Stimulated activated CD4-positive, alpha-beta T cell treated with anti-CD3 and anti-CD28 coated beads, Interleukin-1b, Interleukin-23, amount 100 ng/mL, for 24 hours (primary cell): ENCODE measurements around the gene RIT2.

ENCODE experiments used
- DNase-seq, 4 experiments: peaks; one replicate each; pipeline ENCODE4 v3.0.0-alpha.2; 2020; ENCODE audit warnings: low read depth in 4 of 4, low spot score in 1 of 4

RIT2 gene

DNA sequence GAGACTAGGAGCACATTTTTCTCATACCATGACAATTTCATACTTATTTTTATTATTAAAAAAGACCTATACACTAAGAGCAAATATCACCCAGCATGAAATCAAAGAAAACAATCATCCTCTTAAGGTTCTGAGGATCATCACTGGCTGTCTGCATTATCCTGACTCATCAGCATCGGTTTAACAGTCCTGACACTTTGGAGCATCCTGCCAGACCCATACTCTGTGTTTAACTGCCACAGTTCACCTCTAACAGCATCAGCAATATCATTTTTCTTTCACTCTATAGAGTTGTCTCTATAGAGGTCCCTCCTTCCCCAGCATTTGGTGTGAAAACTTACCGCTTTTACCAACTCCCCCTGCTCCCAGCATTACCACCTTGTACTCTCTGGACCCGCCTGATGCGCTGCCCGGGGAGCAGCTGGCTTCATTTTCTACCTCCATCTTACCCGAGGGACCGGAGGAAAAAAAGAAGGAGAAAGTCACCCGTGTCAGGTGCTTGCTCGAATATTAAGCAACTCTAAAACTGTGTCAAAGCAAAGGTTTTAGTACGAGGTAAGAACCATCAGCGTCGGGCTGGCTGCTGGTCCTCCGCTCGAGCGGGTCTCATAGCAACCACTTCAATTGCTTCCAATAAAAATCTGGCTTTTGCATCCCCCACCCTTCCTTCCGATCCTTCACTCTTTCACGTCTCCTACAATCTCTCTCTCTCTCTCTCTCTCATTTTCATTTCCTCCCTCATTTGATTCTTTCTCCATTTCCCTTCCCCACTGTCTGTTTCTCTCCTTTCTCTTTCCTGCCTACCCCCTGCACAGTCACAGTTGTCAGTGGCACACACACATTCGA lies at the start of gene RIT2:
RIT2 (minus strand) TSS at position 610 of the 846 bp plus-strand sequence.
- no peak for DNase-seq

DNA sequence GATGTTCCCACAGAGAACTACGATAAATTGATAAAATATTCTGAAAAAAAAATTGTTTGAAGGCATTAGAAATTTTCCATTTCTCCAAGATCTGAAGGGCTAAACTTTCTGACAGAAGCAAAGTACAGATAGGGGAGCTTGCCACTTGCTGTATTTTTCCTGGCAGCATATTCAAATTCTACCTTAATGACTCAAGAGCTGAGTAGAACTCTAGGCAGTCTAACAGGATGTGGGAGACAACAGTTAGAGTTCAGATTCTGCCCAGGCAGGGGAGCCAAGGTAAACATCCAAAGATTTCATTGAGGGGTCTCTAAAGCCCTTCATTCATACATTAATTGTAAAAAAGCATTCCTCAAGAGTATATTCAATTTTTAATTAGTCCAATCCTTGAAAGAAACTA lies 46.0 kb upstream of the RIT2 start:
- DNase-seq: no peak

DNA sequence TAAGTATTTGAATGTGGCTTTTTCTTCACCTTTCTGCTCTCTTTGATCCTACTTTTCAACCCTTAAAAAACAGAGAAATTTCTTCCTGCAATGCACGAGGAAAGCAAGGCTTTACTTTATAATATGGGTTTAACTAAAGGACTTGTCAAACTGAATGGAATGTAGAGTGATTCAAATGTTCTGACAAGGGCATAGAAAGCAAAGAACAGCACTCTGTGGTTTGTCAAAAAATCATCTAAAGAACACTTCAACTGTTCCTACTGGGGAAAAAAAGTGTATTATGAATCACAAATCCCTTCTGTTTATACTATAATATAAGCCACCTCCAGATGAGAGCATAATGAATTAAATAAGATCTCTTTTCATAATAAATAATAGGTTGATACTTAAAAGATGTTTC lies 45.0 kb upstream of the RIT2 start:
- DNase-seq: no peak

DNA sequence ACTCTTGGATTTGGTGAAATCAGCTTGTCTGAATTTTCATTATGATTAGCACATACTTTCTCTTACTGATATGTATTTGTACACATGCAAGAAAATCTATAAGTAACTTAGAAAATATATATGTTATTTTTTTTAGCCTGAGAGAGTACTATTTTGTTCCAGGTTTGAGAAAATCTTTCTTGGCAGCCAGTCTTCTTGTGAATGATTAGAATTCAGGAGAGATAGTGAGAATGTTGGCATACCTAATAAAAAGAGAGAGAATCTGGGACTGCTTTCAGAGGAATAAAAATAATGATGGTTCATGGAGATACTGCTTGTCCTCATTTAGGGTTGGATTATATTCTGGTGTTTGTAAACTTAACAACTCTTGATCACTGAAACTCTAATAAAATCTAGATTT lies 44.4 kb upstream of the RIT2 start:
- no peak for DNase-seq

DNA sequence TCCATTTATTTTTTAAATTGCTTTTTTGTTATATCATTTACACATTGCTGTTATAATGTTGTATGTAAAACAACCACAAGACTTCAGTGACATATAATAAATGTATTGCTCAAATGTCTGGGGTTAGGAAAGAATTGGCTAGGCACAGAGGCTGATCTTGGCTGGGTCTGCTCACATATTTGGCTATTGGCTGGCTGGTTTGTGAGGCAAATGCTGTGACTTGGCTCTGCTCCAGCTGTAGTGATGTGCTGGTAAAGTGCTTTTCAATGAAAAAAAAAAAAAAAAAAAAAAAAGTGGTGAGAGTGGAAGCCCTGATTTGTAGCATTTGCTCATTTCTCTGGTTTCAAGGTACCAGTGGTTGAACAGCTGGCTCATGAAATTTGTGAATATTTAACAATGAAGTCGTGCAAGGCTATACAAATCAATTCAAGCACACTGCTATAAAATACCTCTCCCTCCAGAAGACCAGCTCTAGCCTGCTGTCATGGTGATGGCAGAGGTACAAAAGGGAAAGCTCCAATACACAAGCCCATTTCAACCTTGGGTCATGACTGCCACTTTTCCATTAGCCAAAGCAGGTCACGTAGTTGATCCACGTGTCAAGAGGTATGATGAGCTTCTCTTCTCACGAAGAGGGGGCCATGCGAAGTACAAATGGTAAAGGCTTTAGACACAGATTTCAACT lies 43.7 kb upstream of the RIT2 start:
- no peak for DNase-seq

DNA sequence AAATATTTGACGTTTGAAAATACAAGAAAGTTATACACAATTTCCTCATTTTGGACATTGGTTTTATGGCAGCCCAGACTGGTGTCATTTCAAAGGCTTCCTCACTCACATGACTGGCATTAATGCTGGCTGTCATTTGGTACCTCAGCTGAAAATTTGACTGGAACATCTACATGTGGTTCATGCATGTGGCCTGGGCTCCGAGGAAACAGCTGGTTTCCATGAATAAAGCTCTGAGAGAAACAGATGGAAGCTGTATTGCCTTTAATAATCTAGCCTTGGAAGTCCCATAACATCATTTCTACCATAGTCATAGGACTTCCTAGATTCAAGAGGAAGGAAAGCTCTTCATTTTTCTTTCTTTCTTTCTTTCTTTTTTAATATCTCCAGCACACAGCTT lies 42.9 kb upstream of the RIT2 start:
- no peak for DNase-seq

DNA sequence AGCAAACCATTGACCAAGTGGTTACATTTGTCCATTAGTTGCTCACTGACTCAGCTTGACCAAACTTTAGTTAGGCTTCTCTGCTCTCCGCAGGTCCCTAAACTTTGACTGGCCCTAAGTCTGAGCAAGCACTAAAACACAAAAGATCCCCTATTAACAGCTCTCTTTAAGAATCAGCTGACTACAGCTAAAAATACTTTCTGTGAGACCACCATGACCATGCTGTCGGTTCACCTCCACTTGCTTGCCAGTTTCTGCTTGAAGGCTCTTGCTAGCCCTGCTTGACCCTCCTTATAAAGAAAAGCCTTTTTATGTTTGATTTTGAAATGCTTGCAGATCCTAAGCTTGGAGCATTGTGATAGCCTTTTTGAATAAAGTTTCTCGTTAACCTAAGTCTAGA lies 40.4 kb upstream of the RIT2 start:
- DNase-seq: no peak

DNA sequence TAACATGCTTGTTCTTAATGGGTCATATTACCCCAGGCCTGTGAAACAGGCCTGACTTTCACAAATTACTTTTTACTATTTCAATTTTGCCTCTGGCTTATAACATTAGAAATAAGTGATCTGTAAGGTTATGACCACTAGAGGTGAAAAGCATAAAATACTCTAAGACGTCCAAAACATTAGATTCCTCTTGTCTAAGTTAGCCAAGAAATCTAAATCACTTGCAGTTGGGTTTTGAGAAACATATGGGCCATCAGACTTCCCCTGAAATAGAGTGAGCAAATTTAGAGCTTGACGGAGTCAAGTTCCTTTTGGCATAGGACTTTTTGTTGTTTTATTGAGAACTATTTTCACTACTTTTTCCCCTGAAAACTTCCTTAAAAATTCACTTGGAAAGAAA lies 32.7 kb upstream of the RIT2 start:
- no peak for DNase-seq

DNA sequence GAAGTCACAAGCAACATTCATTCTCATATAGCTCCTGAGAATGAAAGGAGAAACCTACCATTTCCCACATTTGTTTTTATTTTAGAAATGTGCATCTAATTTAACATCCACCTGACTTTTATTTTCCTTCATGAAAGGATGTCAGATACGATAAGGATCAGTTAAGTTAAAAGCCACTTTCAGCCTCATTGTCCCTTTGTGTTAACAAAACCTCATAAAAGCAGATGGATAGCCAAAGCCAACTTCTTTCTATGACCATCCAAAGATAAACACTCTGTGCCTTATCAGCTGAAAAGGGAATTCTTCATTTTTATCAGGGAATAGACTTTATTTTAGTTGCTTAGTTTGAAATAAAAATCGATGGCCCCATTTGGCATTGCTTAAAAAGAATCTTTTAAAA lies 25.7 kb upstream of the RIT2 start:
- no peak for DNase-seq

DNA sequence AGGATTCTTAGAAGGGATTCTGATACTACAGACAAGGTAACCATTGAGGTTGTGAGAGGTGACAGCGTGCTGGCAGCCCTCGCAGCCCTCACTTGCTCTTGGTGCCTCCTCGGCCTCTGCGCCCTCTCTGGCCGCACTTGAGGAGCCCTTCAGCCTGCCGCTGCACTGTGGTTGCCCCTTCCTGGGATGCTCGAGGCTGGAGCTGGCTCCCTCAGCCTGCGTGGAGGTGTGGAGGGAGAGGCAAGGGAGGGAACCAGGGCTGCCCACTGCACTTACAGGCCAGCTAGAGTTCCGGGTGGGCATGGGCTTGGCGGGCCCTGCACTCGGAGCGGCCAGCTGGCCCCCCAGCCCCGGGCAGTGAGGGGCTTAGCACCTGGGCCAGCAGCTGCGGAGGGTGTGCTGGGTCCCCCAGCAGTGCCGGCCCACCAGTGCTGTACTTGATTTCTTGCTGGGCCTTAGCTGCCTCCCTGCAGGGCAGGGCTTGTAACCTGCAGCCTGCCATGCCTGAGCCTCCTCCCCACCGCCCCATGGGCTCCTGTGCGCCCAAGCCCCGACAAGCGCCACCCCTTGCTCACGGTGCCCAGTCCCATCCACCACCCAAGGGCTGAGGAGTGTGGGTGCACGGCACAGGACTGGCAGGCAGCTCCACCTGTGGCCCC lies 23.9 kb upstream of the RIT2 start:
- DNase-seq: no peak

DNA sequence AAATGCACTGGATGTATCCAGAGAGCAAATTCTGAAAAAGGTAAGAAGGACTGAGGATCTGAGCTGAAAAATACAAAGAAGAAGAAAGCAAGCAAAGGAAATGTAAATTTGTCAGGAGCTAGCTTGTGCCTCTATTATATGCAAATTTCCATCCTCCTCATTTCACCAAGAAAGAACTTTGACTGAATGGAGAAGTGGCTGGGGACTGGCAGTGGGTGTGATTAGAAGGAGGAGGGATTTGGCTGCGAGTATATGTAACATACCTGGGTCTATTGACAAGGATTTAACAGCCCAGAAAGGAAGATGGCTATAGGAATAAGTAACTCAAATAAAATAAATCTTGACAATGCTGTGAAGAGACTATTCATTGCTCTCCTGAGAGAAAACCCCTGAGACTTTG lies 19.4 kb upstream of the RIT2 start:
- DNase-seq: no peak

DNA sequence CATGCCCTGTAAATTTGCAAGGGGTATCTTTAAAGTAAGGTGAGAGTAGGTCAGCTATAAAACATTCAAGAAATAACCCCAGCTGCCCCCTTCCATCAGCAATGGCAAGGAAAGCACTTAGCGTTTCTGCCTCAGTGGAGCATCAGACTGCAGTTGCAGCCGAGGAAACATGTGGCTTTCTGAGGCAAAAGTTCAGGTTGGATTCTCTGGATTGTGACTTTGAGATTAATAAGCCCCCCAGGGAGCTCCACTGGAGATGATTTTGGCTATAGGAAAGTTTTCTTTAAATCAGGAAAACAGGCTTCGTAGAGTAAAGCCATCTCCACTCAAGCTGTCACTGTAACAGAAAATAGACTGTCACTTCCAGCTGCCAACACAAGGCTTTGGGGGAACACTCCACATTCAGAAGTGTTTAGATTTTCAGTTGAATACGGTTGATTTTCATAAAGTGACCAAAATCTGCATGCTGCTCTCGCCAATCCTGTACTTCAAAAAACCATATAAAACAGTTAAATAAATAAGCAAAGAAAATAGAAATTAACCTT lies 15.3 kb upstream of the RIT2 start:
- no peak for DNase-seq

DNA sequence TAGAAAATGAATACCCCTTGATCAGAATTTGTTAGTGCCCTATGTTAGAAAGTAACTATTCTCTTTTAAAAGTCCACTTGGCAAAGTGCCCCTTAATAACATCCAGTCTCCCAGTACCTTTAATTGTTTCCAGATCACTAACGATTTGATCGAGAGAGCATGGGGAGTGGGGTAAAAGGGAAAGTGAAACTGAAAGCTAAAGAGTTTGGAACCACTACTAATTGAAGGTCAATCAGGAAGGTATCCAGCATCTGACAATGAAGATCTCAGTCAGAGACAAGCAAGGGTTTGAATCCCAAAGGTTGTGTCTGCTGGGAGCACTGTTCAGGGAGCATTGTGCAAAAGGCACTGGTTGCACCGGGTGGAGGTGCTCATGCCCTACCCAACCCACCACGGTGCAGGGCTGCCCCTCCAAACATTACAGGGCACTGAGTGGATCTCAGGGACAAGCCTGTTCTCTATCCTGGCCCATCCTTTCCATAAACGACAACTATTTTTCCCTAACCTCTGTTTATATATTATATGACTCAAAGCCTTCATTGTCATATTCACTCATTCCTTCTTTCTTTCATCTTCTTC lies 14.6 kb upstream of the RIT2 start:
- no peak for DNase-seq

DNA sequence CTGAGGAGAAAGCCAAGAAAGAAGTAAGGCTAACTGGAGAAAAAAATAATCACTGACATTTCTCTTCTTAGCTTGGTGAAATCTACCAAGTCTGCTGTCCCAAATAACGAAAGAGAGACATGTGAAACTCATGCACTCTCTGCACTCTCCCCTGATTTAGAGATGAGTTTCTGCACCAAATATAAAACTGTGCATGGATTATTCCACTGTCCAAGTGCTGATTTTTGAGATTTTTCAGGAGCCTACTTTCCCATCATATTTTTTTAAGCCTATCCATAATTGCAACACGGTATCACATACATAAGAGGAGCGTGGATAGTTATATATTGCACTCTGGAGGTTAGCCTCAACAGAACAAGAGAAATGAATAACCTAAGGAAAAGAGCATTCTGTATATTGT lies 10.0 kb upstream of the RIT2 start:
- DNase-seq: no peak

DNA sequence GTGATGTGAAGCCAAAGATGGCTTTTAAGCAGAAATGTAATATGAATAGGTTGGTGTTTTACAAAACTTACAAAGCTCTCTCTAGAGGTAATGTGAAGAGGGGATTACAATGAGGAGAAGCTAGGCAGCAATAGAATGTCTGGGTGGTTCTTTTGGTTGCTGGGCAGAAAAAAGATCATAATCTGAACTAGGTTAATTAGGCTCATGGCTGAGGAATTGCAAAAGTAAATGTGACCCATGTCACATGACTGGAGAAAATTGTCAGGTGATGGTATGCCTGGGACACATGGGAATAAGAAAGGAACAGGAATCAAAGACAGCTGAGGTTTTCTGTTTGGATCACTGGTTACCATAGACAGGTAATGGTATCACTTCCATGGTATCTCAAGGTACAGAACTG lies 7.5 kb upstream of the RIT2 start:
- no peak for DNase-seq

DNA sequence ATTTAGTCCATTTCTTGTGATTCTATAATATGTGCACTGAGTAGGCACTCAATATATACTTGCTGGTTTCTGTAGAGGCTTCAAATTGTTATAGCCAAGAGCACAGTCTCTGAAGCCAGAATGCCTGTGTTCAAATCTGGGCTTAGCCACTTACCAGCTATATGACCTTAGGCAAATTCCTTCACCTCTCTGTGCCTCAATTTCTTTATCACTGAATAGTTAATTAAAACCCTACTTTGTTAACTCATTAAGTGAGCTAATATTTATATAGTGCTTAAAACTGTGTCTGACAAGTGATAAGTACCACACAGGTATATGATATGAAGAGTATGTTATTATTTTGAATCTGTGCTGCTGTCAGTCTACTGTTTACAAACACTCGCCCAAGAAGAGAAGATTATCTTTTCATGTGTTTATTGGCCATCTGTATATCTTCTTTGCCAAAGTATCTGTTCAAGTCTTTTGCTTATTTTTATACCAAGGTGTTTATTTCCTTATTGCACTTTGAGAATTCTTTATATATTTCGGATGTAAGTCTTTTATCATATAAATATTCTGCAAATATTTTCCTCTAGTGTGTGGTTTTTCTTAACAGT lies 1.3 kb upstream of the RIT2 start:
- no peak for DNase-seq

DNA sequence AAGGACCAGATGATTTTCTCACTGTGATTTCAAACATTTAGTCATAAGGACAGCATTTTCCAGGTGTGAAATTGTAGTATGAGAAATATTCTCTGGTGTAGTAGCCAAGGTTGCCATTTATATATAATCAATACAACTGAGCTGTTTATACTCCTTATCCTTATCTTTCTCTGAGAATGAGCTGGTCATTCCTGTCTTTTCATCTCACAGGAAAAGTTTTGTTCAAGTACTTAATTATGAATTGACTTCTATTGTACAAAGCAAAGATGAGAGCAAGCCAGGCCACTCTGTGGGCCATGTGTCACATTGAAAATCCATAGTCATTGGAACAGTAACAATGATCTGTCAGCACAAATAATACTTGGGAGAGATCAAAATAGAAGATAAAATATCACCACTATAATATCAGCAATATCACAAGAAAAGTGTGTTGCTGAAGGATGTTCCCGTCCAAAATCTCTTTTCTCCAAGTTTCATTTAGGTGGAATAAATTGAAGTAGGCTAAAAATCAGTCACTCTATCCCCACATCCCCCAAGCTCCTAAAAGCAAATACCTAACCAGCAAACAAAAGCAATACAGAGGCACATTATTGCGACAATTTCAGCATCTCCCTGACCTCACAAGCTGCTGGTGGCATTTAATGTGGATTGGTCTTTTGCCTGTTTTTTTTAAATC lies 2.1 kb downstream of the RIT2 start:
- no peak for DNase-seq

DNA sequence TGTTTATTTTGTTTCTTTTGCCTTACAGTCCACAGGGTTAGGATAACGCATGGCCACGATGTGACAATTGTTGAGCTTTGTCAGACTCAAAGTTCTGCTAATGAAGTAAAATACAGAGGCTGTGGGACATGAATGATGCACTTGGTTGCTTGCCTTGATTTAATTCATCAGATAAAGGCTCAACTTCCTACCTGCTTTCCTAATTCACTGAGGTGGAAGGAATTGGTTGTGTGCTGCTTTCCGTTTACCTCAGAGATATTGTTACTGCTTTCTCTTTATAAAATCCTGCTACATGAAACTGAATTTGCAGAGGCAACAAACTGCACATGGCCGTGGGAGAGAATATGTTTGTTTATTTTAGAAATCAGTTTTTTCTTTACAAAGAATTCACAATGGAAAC lies 6.6 kb downstream of the RIT2 start:
- DNase-seq: no peak

DNA sequence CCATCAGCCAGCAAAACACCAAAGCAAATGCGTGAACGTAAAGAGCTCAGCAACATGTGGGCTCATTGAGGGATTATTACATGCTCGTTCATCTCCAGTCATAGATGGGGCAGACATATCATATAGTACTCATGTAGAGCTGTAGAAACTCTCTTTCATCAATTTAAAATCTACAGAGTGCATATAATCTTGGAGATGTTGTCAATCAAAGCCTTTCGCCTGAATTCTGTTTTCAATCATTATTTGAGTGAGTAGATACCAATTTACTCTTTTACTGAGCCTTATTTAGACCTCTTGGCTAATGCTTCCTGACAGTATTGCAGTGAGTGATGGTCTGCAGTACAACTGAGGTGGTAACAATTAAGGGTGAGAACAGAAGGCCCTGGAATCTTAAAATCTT lies 7.0 kb downstream of the RIT2 start:
- DNase-seq: no peak

DNA sequence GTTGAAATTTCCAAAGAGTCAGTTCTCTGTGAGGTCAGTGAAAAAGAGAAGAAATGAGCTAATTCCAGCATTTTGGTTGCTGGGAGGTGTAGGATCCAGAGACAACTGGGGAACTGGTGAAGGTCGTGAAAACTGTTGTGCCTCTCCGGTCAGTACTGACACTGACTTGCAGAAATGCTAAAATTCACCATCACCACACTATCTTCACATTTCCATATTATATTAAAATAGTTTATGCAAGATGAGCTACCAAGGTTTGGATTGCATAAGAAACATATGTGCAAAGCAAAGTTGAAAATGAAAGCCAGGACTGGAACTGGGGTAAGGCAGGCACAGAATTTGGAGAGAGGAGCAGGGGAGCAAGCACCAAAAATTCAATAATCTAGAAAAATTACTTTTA lies 21.8 kb downstream of the RIT2 start:
- no peak for DNase-seq

DNA sequence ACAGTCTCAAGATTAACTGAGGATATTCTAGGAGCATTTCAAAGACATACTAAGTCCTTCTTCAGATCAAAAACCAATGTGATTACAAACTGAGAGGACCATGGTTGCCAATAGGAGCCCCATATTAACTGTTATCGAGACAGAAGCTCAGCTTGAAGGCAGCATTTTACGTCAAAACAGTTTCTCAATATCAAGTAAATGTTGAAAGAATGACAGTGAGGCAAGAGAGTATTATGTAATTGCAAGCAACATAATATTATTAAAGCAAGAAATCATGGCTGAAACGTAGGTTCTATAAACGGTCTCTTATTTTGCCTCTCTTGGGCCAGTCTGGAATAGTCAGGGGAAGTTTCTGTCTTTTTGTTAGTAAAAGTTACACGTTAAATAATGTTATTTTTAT lies 22.9 kb downstream of the RIT2 start:
- DNase-seq: no peak
